ENCODE data around the gene DHX29. TPM values are rescaled to one million over a fixed set of nuclear protein-coding genes. Genes with fewer than 3 reads are reported as not detected.
"Not testable (repeated sequence)": the region's sequence is repeated elsewhere in the genome, so short reads cannot be mapped to it uniquely, and the experiment has no call there.

DHX29 gene
- polyA plus RNA-seq, 1 donor (not counting 4 experiments of a cell fraction or from before 2014, with no cell fraction given), result 18.8 TPM

DNA sequence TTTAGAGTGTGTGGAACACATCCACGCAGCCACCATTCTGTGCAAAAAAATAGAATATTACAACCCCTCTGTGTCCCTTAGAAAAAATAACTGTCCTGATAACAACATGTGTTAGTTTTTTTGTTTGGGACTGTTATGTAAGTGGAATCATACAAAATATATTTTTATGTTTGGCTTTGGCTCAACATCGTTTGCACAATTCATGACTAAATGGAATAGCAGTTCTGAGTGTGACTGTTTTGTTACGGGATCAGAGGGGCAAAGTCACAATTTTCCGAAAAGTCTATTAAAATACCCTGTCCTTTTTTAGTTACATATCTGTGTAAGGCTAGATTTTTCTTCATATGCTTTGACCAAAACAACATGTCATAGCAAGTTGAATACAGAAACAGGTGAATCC is 13.1 kb upstream of the DHX29 start:
- Histone ChIP-seq H3K27me3 (ENCODE audit: control insufficient read depth, extremely low read depth, insufficient read depth, low read length) (no peaks in the 10 kb centered on the region), H3K9me1 (ENCODE audit: control insufficient read depth, extremely low read depth, insufficient read depth, low read length) (no peaks in the 10 kb centered on the region), H3K79me2 (ENCODE audit: control insufficient read depth, insufficient read depth, low read length) (peaks cover 67% of the 10 kb centered on the region), H3K4me1 (ENCODE audit: control insufficient read depth, extremely low read depth, insufficient read depth, low read length) (no peaks in the 10 kb centered on the region), H3K4me2 (ENCODE audit: control insufficient read depth, extremely low read depth, insufficient read depth, low read depth, low read length) (no peak overlapping the region), H3K36me3 (ENCODE audit: control insufficient read depth in 2 of 2, extremely low read depth in 1 of 2, insufficient read depth in 2 of 2, low read length in 2 of 2) (peaks cover 0 to 2% of the 10 kb centered on the region in 2 experiments), H3K9ac (ENCODE audit: control insufficient read depth, extremely low read depth, insufficient read depth, low read length) (no peak overlapping the region), H2AFZ (ENCODE audit: control insufficient read depth, low read length) (no peak overlapping the region), H3K27ac (ENCODE audit: control insufficient read depth, insufficient read depth, low read length) (no peak overlapping the region), H4K20me1 (ENCODE audit: control insufficient read depth, extremely low read depth, insufficient read depth, low read length) (no peaks in the 10 kb centered on the region), H3K9me3 (ENCODE audit: control insufficient read depth, low read depth, low read length) (no peaks in the 10 kb centered on the region), H3K4me3 (ENCODE audit: control insufficient read depth in 2 of 3, extremely low read depth in 1 of 3, insufficient read depth in 2 of 3, low read depth in 1 of 3, low read length in 3 of 3) (no peak overlapping the region)
- no peak for FAIRE-seq
- dilution Hi-C loops (cut with MboI; ENCODE audit: extremely low pct_ligation_motif_present, low sequenced_read_pairs), result no loop called here
- TF ChIP-seq, protein P1, sequence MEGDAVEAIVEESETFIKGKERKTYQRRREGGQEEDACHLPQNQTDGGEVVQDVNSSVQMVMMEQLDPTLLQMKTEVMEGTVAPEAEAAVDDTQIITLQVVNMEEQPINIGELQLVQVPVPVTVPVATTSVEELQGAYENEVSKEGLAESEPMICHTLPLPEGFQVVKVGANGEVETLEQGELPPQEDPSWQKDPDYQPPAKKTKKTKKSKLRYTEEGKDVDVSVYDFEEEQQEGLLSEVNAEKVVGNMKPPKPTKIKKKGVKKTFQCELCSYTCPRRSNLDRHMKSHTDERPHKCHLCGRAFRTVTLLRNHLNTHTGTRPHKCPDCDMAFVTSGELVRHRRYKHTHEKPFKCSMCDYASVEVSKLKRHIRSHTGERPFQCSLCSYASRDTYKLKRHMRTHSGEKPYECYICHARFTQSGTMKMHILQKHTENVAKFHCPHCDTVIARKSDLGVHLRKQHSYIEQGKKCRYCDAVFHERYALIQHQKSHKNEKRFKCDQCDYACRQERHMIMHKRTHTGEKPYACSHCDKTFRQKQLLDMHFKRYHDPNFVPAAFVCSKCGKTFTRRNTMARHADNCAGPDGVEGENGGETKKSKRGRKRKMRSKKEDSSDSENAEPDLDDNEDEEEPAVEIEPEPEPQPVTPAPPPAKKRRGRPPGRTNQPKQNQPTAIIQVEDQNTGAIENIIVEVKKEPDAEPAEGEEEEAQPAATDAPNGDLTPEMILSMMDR (optimal IDR thresholded peaks at IDR 0.05 in 1 of 3, IDR thresholded peaks at IDR 0.05 in 1 of 3, conservative IDR thresholded peaks at IDR 0.05 in 1 of 3; ENCODE audit: extremely low read depth in 1 of 3, insufficient read depth in 2 of 3, low read length in 3 of 3), result no peak
- no peak for TF ChIP-seq EZH2 (IDR thresholded peaks at IDR 0.05; ENCODE audit: low read length)
- no peak for DNase-seq (ENCODE audit: low read depth, low spot score)

DNA sequence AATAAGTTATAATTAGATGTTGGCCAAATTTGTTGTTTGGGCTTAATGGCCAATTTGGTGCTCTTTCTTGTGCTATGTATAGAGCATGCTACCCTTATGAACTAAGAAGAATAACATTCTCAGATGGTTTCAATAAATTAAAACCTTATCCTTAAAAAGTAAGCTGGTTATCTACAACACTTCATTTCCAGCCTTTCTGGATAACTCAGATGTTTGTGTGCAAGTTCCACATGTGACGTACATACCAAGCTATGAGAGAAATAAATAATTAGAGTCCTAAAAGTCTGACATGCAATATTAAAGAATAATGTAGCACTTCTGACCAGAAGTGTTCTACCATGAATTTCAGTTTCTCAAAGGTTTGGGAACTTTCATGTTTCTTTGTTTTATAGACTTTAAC is 12.0 kb upstream of the DHX29 start:
- Histone ChIP-seq H3K4me2 (ENCODE audit: control insufficient read depth, extremely low read depth, insufficient read depth, low read depth, low read length) (no peak overlapping the region), H3K27ac (ENCODE audit: control insufficient read depth, insufficient read depth, low read length) (no peak overlapping the region), H3K79me2 (ENCODE audit: control insufficient read depth, insufficient read depth, low read length) (peaks cover 78% of the 10 kb centered on the region), H3K27me3 (ENCODE audit: control insufficient read depth, extremely low read depth, insufficient read depth, low read length) (no peaks in the 10 kb centered on the region), H3K9me1 (ENCODE audit: control insufficient read depth, extremely low read depth, insufficient read depth, low read length) (no peaks in the 10 kb centered on the region), H3K9ac (ENCODE audit: control insufficient read depth, extremely low read depth, insufficient read depth, low read length) (no peak overlapping the region), H3K9me3 (ENCODE audit: control insufficient read depth, low read depth, low read length) (no peaks in the 10 kb centered on the region), H2AFZ (ENCODE audit: control insufficient read depth, low read length) (no peak overlapping the region), H3K4me3 (ENCODE audit: control insufficient read depth in 2 of 3, extremely low read depth in 1 of 3, insufficient read depth in 2 of 3, low read depth in 1 of 3, low read length in 3 of 3) (no peak overlapping the region), H4K20me1 (ENCODE audit: control insufficient read depth, extremely low read depth, insufficient read depth, low read length) (no peaks in the 10 kb centered on the region), H3K36me3 (ENCODE audit: control insufficient read depth in 2 of 2, extremely low read depth in 1 of 2, insufficient read depth in 2 of 2, low read length in 2 of 2) (no peaks in the 10 kb centered on the region), H3K4me1 (ENCODE audit: control insufficient read depth, extremely low read depth, insufficient read depth, low read length) (no peaks in the 10 kb centered on the region)
- dilution Hi-C loops (cut with MboI; ENCODE audit: extremely low pct_ligation_motif_present, low sequenced_read_pairs), result no loop called here
- FAIRE-seq (no peak), DNase-seq (ENCODE audit: low read depth, low spot score) (no peak)
- no peak for TF ChIP-seq EZH2 (IDR thresholded peaks at IDR 0.05; ENCODE audit: low read length)
- TF ChIP-seq, protein P1 (optimal IDR thresholded peaks at IDR 0.05 in 1 of 3, IDR thresholded peaks at IDR 0.05 in 1 of 3, conservative IDR thresholded peaks at IDR 0.05 in 1 of 3; ENCODE audit: extremely low read depth in 1 of 3, insufficient read depth in 2 of 3, low read length in 3 of 3), result no peak

DNA sequence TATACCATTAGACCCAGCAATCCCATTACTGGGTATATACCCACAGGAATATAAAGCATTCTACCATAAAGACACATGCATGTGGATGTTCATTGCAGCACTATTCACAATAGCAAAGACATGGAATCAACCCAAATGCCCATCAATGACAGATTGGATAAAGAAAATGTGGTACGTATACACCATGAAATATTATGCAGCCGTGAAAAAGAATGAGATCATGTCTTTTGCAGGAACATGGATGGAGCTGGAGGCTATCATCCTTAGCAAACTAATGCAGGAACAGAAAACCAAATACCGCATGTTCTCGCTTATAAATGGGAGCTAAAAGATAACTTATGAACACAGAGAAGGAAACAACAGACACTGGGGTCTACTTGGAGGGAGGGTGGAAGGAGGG is 10.7 kb upstream of the DHX29 start:
- H3K9ac ChIP-seq (ENCODE audit: control insufficient read depth, extremely low read depth, insufficient read depth, low read length); H4K20me1 ChIP-seq (ENCODE audit: control insufficient read depth, extremely low read depth, insufficient read depth, low read length); H3K4me2 ChIP-seq (ENCODE audit: control insufficient read depth, extremely low read depth, insufficient read depth, low read depth, low read length); dilution Hi-C loops (cut with MboI; ENCODE audit: extremely low pct_ligation_motif_present, low sequenced_read_pairs); H3K36me3 ChIP-seq (ENCODE audit: control insufficient read depth in 2 of 2, extremely low read depth in 1 of 2, insufficient read depth in 2 of 2, low read length in 2 of 2); H3K27ac ChIP-seq (ENCODE audit: control insufficient read depth, insufficient read depth, low read length); FAIRE-seq; H3K9me3 ChIP-seq (ENCODE audit: control insufficient read depth, low read depth, low read length); H3K27me3 ChIP-seq (ENCODE audit: control insufficient read depth, extremely low read depth, insufficient read depth, low read length); DNase-seq (ENCODE audit: low read depth, low spot score); H3K9me1 ChIP-seq (ENCODE audit: control insufficient read depth, extremely low read depth, insufficient read depth, low read length); H2AFZ ChIP-seq (ENCODE audit: control insufficient read depth, low read length); H3K4me3 ChIP-seq (ENCODE audit: control insufficient read depth in 2 of 3, extremely low read depth in 1 of 3, insufficient read depth in 2 of 3, low read depth in 1 of 3, low read length in 3 of 3); H3K4me1 ChIP-seq (ENCODE audit: control insufficient read depth, extremely low read depth, insufficient read depth, low read length): not testable (repeated sequence)
- H3K79me2 ChIP-seq (ENCODE audit: control insufficient read depth, insufficient read depth, low read length), result peaks cover 90% of the 10 kb centered on the region
